PC-3 (cell line): Measurements from ENCODE around the gene TWNK. TPM values are rescaled to one million over a fixed set of nuclear protein-coding genes. Genes with fewer than 3 reads are reported as not detected.

ENCODE experiments used
- ATAC-seq: fragments of 200-7000 bp; cut with Tn5 transposase; 2 replicates; pipeline ENCODE4 v1.9.1; 2020; ENCODE audit warnings: mild to moderate bottlenecking, moderate library complexity
- BruUV-seq: library from RNA; stranded (reverse); fragments of 400-500 nt; replicated peaks from 2 replicates; lab custom pipeline; 2021; lab: Mats Ljungman, UMichigan
- CTCF ChIA-PET: fragments of 300-600 bp; sonication (Branson Sonifier 250); formaldehyde crosslinking; loops from one replicate; lab custom pipeline; 2022; ENCODE audit warnings: antibody characterized with exemption; lab: Charles Lee
- POLR2A ChIA-PET: fragments of 300-600 bp; sonication (Branson Sonifier 250); formaldehyde crosslinking; loops from one replicate; lab custom pipeline; 2022; ENCODE audit warnings: antibody characterized with exemption; ENCODE audit not compliant: unreplicated experiment; lab: Charles Lee
- DNase-seq: peaks from one replicate; pipeline ENCODE4 v3.0.0-alpha.2; 2015
- H2AFZ ChIP-seq: fragments of 300-600 bp; sonication (generic); 2 replicates; pipeline ENCODE4 v1.6.0; 2016; ENCODE audit warnings: antibody characterized with exemption, low read length
- H3F3A ChIP-seq: fragments of 300-600 bp; sonication (generic); one replicate; pipeline ENCODE4 v1.6.0; 2017; ENCODE audit warnings: antibody characterized with exemption, low read length, control low read depth, mild to moderate bottlenecking; ENCODE audit not compliant: unreplicated experiment
- H3K27ac ChIP-seq: fragments of 300-600 bp; sonication (generic); 2 replicates; pipeline ENCODE4 v1.5.1; 2016; ENCODE audit warnings: mild to moderate bottlenecking, low read length
- H3K27me3 ChIP-seq: fragments of 300-600 bp; sonication (generic); 2 replicates; pipeline ENCODE4 v1.6.1; 2016; ENCODE audit warnings: low read length, mixed read lengths
- H3K36me3 ChIP-seq: fragments of 300-600 bp; sonication (generic); 2 replicates; pipeline ENCODE4 v1.6.1; 2016; ENCODE audit warnings: low read depth, mixed run types, low read length, mixed read lengths
- H3K4me1 ChIP-seq: fragments of 300-600 bp; sonication (generic); 2 replicates; pipeline ENCODE4 v1.5.1; 2016; ENCODE audit warnings: low read length; ENCODE audit not compliant: insufficient read depth
- H3K4me2 ChIP-seq: fragments of 300-600 bp; sonication (generic); 2 replicates; pipeline ENCODE4 v1.6.0; 2016; ENCODE audit warnings: low read length
- H3K4me3 ChIP-seq: fragments of 300-600 bp; sonication (generic); 2 replicates; pipeline ENCODE4 v1.5.1; 2016; ENCODE audit warnings: mild to moderate bottlenecking, low read length, mixed read lengths
- H3K79me2 ChIP-seq: fragments of 300-600 bp; sonication (generic); 2 replicates; pipeline ENCODE4 v1.6.1; 2017; ENCODE audit warnings: low read length, mixed read lengths
- H3K9ac ChIP-seq: fragments of 300-600 bp; sonication (generic); 2 replicates; pipeline ENCODE4 v1.6.0; 2016; ENCODE audit warnings: mild to moderate bottlenecking, low read length
- H3K9me2 ChIP-seq: fragments of 300-600 bp; sonication (generic); replicated peaks from 2 replicates; pipeline ENCODE4 v1.6.1; 2016; ENCODE audit warnings: mixed run types, low read length, mixed read lengths
- H3K9me3 ChIP-seq: fragments of 300-600 bp; sonication (generic); 2 replicates; pipeline ENCODE4 v1.6.1; 2016; ENCODE audit warnings: low read length, mixed read lengths
- H4K20me1 ChIP-seq: fragments of 300-600 bp; sonication (generic); 2 replicates; pipeline ENCODE4 v1.6.1; 2016; ENCODE audit warnings: low read length, mixed read lengths
- EZH2 ChIP-seq: fragments of 300-600 bp; sonication (generic); IDR thresholded peaks from one replicate; pipeline ENCODE4 v1.6.1; 2017; ENCODE audit warnings: antibody characterized with exemption, mild to moderate bottlenecking, low read length; ENCODE audit not compliant: unreplicated experiment
- EZH2phosphoT487 ChIP-seq: fragments of 300-600 bp; sonication (generic); IDR thresholded peaks from 2 replicates; pipeline ENCODE4 v1.6.1; 2018; ENCODE audit warnings: mild to moderate bottlenecking, antibody characterized with exemption, low read length, borderline replicate concordance
- intact Hi-C: fragments of 100-400 bp; cut with micrococcal nuclease; formaldehyde crosslinking; loops from 2 replicates; pipeline ENCODE4 v1.9.0; 2023
- total RNA-seq: library from RNA; depleted of rRNA; stranded (reverse); fragments of >200 nt; gene quantifications from 2 replicates; pipeline ENCODE4 v1.2.3, GENCODE V29; 2014
- TF ChIP-seq, protein P1 (sequence below): fragments of 300-600 bp; sonication (generic); conservative IDR thresholded peaks from 2 replicates; pipeline ENCODE4 v1.5.1; 2017; ENCODE audit warnings: antibody characterized with exemption, low read depth, mild to moderate bottlenecking, low read length

Gene TWNK
- total RNA-seq, 1 experiment from 2014 or later, result 7.5 TPM

DNA sequence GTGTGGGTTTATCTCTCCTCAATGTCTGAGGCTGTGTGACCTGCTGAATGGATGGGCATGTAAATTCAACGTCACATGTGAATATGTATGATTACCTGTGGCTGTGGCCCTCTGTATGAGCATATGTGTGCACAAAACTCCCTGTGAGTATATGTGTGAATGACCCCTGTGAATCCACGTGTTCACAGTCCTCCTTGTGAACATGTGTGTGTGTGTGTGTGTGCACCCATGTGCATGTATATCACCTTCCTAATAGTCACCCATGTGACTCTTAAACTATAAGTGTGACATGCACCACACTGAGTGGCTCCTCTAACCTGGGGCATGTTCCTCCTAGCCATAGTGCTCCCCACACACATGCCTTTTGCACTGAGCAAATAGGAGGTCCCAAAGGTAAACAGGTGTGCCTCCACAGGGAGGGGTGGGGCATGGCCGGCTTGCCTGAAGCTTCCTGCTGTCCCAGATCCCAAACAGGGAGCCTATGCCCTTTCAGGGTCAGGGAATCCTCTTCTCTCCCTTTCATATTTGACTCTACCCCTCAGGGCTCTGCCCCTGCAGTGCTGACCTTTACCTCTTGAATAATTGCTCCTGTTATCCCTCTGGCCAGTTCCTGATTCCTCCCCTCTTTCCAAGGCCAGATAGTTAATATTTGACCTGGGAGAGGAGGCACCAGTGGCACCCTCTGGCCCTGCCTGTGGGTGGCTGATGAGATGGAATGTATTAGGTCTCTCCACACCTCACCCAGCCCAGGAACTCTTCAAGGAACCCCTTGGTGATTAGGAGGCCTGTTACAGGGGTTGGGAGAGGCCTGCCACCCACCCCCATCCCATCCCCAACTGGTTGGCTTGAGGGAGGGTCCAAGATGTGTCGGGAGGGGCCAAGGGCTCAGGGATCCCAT is 16.2 kb upstream of the TWNK start:
- CTCF ChIA-PET, result interaction anchor here (0.6 kb wide), 1 partner anchor 44 kb away, joined by 3 read pairs; no protein-coding TSS in a partner anchor
- POLR2A ChIA-PET, result no interaction called here

DNA sequence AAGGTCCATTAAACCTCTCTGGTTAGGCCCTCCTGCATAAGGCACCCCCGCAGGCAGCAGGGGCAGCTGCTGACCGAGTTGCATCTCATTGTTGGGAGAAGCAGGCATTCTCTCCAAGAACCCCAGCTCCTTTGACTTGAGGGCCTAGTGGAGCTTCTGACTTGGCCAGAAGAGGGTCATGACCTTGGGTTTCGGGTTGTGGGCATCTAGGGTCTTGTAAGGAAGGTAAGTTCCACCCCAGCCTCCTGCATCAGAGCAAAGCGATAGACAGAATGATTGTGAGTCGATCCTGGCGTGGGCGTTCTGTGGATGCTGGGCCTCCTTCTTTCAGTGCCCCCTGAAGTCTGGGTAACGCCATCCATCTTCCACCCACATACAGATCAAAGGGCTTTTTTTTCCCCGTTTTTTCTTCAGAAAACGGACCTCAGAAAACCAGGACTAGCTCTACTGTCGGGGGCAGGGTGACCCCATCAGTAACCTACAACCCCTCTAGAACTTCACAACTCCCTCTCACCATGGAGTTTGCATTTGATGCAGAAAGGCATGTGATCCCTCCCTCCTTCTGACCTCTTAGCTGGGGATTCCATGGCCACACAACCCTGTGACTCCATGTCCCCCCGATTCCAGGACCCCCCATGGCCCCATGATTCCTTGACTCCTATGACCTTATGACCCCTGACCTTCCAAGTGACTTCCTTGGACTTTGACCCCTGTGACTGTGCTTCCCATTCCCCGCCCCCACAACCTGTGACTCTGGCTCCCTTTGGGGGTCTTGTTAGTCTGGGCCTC is 15.0 kb upstream of the TWNK start:
- Histone ChIP-seq H3K9me3 (no peaks in the 10 kb centered on the region), H3K4me1 (peaks cover 13% of the 10 kb centered on the region; the same call in 1 of the 2 replicates), H3K79me2 (no peaks in the 10 kb centered on the region), H3K9me2 (no peaks in the 10 kb centered on the region), H3K27ac (no peak overlapping the region), H3K4me3 (no peak overlapping the region), H3K27me3 (no peaks in the 10 kb centered on the region), H3K4me2 (no peak overlapping the region), H3F3A (no peaks in the 10 kb centered on the region), H3K9ac (no peak overlapping the region), H2AFZ (no peak overlapping the region), H4K20me1 (no peaks in the 10 kb centered on the region), H3K36me3 (no peaks in the 10 kb centered on the region)
- ATAC-seq (no peak), DNase-seq (no peak)
- POLR2A ChIA-PET, result no interaction called here
- CTCF ChIA-PET, result interaction anchor here (0.6 kb wide), 1 partner anchor 43 kb away, joined by 3 read pairs; no protein-coding TSS in a partner anchor
- BruUV-seq, result no TSS peak
- TF ChIP-seq, protein P1, sequence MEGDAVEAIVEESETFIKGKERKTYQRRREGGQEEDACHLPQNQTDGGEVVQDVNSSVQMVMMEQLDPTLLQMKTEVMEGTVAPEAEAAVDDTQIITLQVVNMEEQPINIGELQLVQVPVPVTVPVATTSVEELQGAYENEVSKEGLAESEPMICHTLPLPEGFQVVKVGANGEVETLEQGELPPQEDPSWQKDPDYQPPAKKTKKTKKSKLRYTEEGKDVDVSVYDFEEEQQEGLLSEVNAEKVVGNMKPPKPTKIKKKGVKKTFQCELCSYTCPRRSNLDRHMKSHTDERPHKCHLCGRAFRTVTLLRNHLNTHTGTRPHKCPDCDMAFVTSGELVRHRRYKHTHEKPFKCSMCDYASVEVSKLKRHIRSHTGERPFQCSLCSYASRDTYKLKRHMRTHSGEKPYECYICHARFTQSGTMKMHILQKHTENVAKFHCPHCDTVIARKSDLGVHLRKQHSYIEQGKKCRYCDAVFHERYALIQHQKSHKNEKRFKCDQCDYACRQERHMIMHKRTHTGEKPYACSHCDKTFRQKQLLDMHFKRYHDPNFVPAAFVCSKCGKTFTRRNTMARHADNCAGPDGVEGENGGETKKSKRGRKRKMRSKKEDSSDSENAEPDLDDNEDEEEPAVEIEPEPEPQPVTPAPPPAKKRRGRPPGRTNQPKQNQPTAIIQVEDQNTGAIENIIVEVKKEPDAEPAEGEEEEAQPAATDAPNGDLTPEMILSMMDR, result no peak
- TF ChIP-seq EZH2phosphoT487, result no peak
- TF ChIP-seq EZH2, result no peak
- intact Hi-C loops, result no loop called here

More for the DNA sequence above, 16.2 kb upstream of the TWNK start:
- no peaks in the 10 kb centered on the region for H4K20me1 ChIP-seq
- no peak overlapping the region for H2AFZ ChIP-seq
- H3K9ac ChIP-seq, result no peak overlapping the region
- TF ChIP-seq EZH2, result no peak
- TF ChIP-seq, protein P1, result no peak
- no peak for TF ChIP-seq EZH2phosphoT487
- no peaks in the 10 kb centered on the region for H3K9me3 ChIP-seq
- DNase-seq (no peak), ATAC-seq (no peak)
- intact Hi-C loops, result no loop called here
- H3F3A ChIP-seq, result no peaks in the 10 kb centered on the region
- no peaks in the 10 kb centered on the region for H3K9me2 ChIP-seq
- H3K27me3 ChIP-seq, result no peaks in the 10 kb centered on the region
- no peak overlapping the region for H3K27ac ChIP-seq
- H3K4me1 ChIP-seq, result peaks cover 6% of the 10 kb centered on the region; the same call in 1 of the 2 replicates
- H3K4me2 ChIP-seq, result no peak overlapping the region
- H3K79me2 ChIP-seq, result no peaks in the 10 kb centered on the region
- no TSS peak for BruUV-seq
- no peaks in the 10 kb centered on the region for H3K36me3 ChIP-seq
- H3K4me3 ChIP-seq, result no peak overlapping the region
